DOHH2 (cell line): ENCODE data around the gene CTTNBP2.
A peak's percentile ranks its signal among the peaks of the same experiment; 100 is the strongest.
"Not testable (repeated sequence)": the region's sequence is repeated elsewhere in the genome, so short reads cannot be mapped to it uniquely, and the experiment has no call there.

Source experiments
- H3F3A ChIP-seq: fragments of 200-600 bp; sonication (generic), shearing (Covaris generic); 2 replicates; pipeline ENCODE4 v1.6.0; 2016; ENCODE audit warnings: antibody characterized with exemption, mild to moderate bottlenecking; ENCODE audit not compliant: control insufficient read depth, insufficient read depth
- H3K27ac ChIP-seq: fragments of 200-600 bp; sonication (generic); 2 replicates; pipeline ENCODE4 v1.5.1; 2014; ENCODE audit warnings: low read depth, mild to moderate bottlenecking, low read length, moderate library complexity
- H3K27me3 ChIP-seq: fragments of 200-600 bp; sonication (generic); 2 replicates; pipeline ENCODE4 v1.6.1; 2014; ENCODE audit warnings: mild to moderate bottlenecking, low read length, mixed read lengths; ENCODE audit not compliant: control insufficient read depth
- H3K36me3 ChIP-seq: fragments of 200-600 bp; sonication (generic); 2 replicates; pipeline ENCODE4 v1.6.1; 2014; ENCODE audit warnings: mild to moderate bottlenecking, low read length, moderate library complexity, mixed read lengths; ENCODE audit not compliant: control insufficient read depth
- H3K4me1 ChIP-seq: fragments of 200-600 bp; sonication (generic); 2 replicates; pipeline ENCODE4 v1.6.1; 2014; ENCODE audit warnings: mild to moderate bottlenecking, low read length, mixed read lengths; ENCODE audit not compliant: control insufficient read depth
- H3K4me2 ChIP-seq: fragments of 200-600 bp; sonication (generic); 2 replicates; pipeline ENCODE4 v1.6.0; 2014; ENCODE audit warnings: mild to moderate bottlenecking, low read length, moderate library complexity
- H3K4me3 ChIP-seq: fragments of 200-600 bp; sonication (generic); 2 replicates; pipeline ENCODE4 v1.5.1; 2014; ENCODE audit warnings: mild to moderate bottlenecking, low read length, mixed read lengths
- H3K79me2 ChIP-seq: fragments of 200-600 bp; sonication (generic); 2 replicates; pipeline ENCODE4 v1.6.1; 2014; ENCODE audit warnings: mild to moderate bottlenecking, low read length, mixed read lengths; ENCODE audit not compliant: control insufficient read depth
- H3K9me2 ChIP-seq: fragments of 200-600 bp; sonication (generic); replicated peaks from 2 replicates; pipeline ENCODE4 v1.6.1; 2014; ENCODE audit warnings: mild to moderate bottlenecking, low read length, mixed read lengths; ENCODE audit not compliant: control insufficient read depth
- H3K9me3 ChIP-seq: fragments of 200-600 bp; sonication (generic); 2 replicates; pipeline ENCODE4 v1.6.1; 2014; ENCODE audit warnings: antibody characterized with exemption, low read length, mixed read lengths; ENCODE audit not compliant: control insufficient read depth, insufficient read depth
- H4K20me1 ChIP-seq: fragments of 200-600 bp; sonication (generic); 2 replicates; pipeline ENCODE4 v1.6.0; 2014; ENCODE audit warnings: low read depth, mild to moderate bottlenecking, antibody characterized with exemption, low read length, moderate library complexity; ENCODE audit not compliant: control insufficient read depth, insufficient read depth
- EZH2phosphoT487 ChIP-seq: fragments of 200-600 bp; sonication (generic); IDR thresholded peaks from 2 replicates; pipeline ENCODE4 v1.6.1; 2017; ENCODE audit warnings: borderline replicate concordance, mild to moderate bottlenecking, antibody characterized with exemption, low read length, moderate library complexity, mixed read lengths
- TF ChIP-seq, protein P1 (sequence below): fragments of 200-600 bp; sonication (generic); IDR thresholded peaks from one replicate; pipeline ENCODE4 v1.5.1; 2014; ENCODE audit warnings: antibody characterized with exemption, mild to moderate bottlenecking, low read depth, low read length; ENCODE audit not compliant: poor library complexity, severe bottlenecking

The CTTNBP2 gene

DNA sequence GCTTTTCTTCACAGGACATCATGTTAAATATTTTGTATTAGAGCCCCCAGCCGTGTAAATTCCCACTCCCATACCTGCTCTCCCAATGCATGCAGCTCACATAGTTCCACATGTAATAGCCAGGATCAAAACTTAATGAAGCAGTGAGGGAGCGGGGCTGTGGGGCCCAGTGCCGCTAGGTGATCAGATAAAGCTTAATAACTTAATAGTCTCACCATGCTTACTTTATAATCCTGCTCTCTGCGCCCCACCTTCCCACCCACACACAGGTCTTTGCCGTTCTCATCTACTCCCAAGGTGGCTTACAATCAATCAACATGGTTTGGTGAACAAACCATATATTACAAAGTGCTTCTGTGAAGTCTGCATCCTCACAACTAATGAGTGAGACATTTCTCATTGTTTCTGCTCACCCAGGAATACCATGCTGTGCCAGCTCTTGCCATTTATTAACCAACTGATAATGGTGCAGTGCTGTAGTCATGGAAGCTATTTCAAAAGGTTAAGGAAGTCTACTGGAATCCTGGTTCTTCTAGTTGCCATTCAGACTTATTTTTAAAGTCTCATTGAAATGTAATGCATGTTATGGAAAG lies 156.4 kb downstream of the CTTNBP2 start:
- no peaks in the 10 kb centered on the region for H4K20me1 ChIP-seq
- no peak overlapping the region for H3K4me3 ChIP-seq
- no peaks in the 10 kb centered on the region for H3K9me3 ChIP-seq
- H3K36me3 ChIP-seq = no peaks in the 10 kb centered on the region
- H3K27ac ChIP-seq = no peak overlapping the region
- no peaks in the 10 kb centered on the region for H3F3A ChIP-seq
- no peaks in the 10 kb centered on the region for H3K9me2 ChIP-seq
- no peaks in the 10 kb centered on the region for H3K27me3 ChIP-seq
- H3K4me1 ChIP-seq = no peaks in the 10 kb centered on the region
- TF ChIP-seq, protein P1, sequence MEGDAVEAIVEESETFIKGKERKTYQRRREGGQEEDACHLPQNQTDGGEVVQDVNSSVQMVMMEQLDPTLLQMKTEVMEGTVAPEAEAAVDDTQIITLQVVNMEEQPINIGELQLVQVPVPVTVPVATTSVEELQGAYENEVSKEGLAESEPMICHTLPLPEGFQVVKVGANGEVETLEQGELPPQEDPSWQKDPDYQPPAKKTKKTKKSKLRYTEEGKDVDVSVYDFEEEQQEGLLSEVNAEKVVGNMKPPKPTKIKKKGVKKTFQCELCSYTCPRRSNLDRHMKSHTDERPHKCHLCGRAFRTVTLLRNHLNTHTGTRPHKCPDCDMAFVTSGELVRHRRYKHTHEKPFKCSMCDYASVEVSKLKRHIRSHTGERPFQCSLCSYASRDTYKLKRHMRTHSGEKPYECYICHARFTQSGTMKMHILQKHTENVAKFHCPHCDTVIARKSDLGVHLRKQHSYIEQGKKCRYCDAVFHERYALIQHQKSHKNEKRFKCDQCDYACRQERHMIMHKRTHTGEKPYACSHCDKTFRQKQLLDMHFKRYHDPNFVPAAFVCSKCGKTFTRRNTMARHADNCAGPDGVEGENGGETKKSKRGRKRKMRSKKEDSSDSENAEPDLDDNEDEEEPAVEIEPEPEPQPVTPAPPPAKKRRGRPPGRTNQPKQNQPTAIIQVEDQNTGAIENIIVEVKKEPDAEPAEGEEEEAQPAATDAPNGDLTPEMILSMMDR = no peak
- TF ChIP-seq EZH2phosphoT487 = no peak
- no peaks in the 10 kb centered on the region for H3K79me2 ChIP-seq
- H3K4me2 ChIP-seq = no peak overlapping the region

DNA sequence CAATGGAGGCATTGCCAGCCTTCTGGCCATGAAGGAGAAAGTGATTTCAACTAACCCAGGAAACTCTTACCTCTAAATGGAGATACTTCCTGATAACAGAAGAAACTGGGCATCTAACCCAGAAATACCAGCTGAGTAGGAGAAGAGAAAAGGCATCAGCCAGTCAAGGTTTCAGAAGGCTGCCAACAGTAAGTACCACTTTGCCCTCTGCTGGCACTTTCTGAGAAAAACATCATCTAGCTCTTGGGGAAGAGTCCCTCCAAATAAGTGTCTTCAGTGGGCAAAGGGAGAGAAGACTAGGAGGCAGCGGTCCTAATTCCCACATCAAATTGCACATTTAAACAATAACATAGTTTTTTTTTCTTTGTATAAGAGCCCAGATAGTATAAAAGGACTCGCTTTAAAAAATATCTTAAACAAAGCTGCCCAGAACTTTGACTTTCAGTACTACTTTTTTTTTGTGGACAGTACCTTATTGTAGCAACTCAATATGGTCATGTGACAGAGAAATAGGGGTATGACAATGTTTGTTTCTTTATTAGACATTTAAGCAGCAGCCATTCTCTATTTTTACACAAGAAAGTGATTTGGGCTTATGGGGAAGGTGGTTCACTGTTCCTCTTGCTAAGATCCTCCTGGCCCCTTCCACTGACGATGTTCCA lies 157.3 kb downstream of the CTTNBP2 start:
- no peaks in the 10 kb centered on the region for H3K9me2 ChIP-seq
- H3K79me2 ChIP-seq = no peaks in the 10 kb centered on the region
- H3F3A ChIP-seq = no peaks in the 10 kb centered on the region
- H3K4me1 ChIP-seq = no peaks in the 10 kb centered on the region
- no peaks in the 10 kb centered on the region for H3K36me3 ChIP-seq
- no peaks in the 10 kb centered on the region for H4K20me1 ChIP-seq
- no peaks in the 10 kb centered on the region for H3K9me3 ChIP-seq
- no peak overlapping the region for H3K4me2 ChIP-seq
- TF ChIP-seq, protein P1 = peak; percentile 73
- TF ChIP-seq EZH2phosphoT487 = no peak
- no peak overlapping the region for H3K4me3 ChIP-seq
- no peak overlapping the region for H3K27ac ChIP-seq
- no peaks in the 10 kb centered on the region for H3K27me3 ChIP-seq

DNA sequence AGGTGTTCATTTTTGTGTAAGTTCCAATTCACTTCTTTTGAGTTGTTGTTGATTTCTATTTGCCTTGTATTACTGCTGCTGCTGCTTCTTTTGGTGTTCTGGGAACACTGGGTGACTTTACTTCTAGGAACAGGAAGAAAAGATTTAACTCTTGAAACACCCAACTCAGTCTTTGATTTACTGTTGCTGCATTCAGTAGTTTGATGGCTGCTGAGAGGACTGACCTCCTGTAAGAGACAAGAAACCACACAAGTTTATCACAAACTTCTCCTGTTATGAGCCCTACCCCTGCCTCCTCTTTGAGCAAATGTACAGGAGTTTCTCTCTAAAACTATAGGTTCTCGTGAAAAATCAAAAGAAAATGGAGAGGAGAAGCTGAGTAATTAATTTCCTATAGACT lies 161.7 kb downstream of the CTTNBP2 start:
- Histone ChIP-seq H3K27me3 (no peaks in the 10 kb centered on the region), H3K36me3 (no peaks in the 10 kb centered on the region), H3K27ac (no peak overlapping the region), H3F3A (no peaks in the 10 kb centered on the region), H3K4me2 (no peak overlapping the region), H4K20me1 (no peaks in the 10 kb centered on the region), H3K9me3 (no peaks in the 10 kb centered on the region), H3K9me2 (no peaks in the 10 kb centered on the region), H3K79me2 (no peaks in the 10 kb centered on the region), H3K4me3 (no peak overlapping the region), H3K4me1 (no peaks in the 10 kb centered on the region)
- TF ChIP-seq EZH2phosphoT487 = no peak
- TF ChIP-seq, protein P1 = no peak

DNA sequence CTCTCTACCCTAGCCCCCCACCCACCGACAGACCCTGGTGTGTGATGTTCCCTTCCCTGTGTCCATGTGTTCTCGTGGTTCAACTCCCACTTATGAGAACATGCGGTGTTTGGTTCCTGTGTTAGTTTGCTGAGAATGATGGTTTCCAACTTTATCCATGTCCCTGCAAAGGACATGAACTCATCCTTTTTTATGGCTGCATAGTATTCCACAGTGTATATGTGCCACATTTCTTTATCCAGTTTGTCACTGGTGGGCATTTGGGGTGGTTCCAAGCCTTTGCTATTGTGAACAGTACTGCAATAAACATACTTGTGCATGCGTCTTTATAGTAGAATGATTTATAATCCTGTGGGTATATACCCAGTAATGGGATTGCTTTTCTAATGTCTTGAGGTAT lies 165.1 kb downstream of the CTTNBP2 start:
- H4K20me1 ChIP-seq, H3K27ac ChIP-seq, H3K27me3 ChIP-seq, H3K4me1 ChIP-seq, H3K4me2 ChIP-seq, H3F3A ChIP-seq, H3K9me2 ChIP-seq, H3K79me2 ChIP-seq, H3K36me3 ChIP-seq, H3K4me3 ChIP-seq, H3K9me3 ChIP-seq: not testable (repeated sequence)
